NCI-H2107 (cell line): ENCODE data around the gene PCDHGA1.
A peak's percentile ranks its signal among the peaks of the same experiment; 100 is the strongest.

Experiments used
- DNase-seq: peaks from one replicate; lab custom pipeline; 2025; lab: John Stamatoyannopoulos, UW

Gene PCDHGA1

DNA sequence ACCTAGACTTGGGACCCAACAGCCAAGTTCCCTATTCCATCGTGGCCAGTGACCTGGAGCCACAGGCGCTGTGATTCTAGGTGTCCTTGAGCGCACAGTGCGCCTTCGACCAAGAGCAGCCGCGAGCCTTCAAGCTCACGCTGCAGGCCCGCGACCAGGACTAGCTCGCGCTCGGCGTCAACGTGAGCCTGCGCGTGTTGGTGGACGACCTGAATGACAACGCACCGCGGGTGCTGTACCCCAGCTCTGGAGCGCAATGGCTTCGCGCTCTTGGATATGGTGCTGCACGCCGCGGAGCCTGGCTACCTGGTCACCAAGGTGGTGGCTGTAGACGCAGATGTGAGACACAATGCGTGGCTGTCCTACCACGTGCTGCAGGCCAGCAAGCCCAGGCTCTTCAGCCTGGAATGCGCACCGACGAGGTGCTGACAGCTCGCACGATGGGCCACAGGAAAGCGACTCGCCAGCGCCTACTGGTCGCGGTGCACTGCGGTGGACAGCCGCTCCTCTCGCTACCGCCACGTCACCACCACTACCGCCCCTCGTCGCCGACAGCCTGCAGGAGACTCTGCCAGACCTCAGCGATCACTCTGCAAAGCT is 111.4 kb downstream of the PCDHGA1 start:
- no peak for DNase-seq

DNA sequence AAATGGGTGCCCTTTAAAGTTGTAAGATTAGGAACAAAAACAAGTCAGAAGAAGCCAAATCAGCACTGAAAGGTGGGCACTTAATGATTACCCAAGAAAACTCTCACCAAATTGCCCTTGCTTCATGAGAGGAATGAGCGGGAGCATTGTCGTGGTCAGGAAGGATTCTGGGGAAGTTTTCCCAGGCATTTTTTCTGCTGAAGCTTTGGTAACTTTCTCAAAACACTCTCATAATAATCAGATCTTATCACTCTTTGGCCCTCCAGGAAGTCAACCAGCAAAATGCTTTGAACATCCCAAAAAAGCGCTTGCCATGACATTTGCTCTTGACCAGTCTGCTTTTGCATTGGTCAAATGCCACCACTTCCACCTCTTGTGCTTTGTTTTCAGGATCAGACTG is 135.0 kb downstream of the PCDHGA1 start:
- DNase-seq, result no peak

DNA sequence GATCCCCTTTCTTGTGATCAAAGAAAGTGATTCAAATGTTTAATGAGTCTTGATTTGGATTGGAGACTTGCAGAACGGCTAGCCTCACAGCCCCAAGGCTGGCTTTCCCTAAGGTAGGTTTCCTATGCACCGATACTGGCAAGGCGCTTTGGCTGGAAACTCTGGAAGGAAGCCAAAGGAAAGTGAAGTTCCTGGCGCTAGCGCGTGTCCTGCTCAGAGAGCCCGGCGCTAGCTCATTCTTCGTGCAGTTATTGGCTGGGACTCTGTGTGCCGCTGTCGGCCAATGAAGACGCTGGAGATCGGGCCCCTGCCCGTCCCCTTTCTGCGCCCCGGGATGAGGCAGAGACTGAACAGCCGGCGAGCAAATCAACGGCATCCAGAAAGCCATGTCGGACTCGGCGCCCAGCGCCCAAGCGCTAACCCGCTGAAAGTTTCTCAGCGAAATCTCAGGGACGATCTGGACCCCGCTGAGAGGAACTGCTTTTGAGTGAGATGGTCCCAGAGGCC is 145.4 kb downstream of the PCDHGA1 start, which contains the start of gene PCDHGC3:
Gene PCDHGC3 (plus strand): TSS at position 342 of the 507 bp plus-strand sequence. CDS start 151 bp downstream, at position 493.
- DNase-seq, result peak; percentile 63

DNA sequence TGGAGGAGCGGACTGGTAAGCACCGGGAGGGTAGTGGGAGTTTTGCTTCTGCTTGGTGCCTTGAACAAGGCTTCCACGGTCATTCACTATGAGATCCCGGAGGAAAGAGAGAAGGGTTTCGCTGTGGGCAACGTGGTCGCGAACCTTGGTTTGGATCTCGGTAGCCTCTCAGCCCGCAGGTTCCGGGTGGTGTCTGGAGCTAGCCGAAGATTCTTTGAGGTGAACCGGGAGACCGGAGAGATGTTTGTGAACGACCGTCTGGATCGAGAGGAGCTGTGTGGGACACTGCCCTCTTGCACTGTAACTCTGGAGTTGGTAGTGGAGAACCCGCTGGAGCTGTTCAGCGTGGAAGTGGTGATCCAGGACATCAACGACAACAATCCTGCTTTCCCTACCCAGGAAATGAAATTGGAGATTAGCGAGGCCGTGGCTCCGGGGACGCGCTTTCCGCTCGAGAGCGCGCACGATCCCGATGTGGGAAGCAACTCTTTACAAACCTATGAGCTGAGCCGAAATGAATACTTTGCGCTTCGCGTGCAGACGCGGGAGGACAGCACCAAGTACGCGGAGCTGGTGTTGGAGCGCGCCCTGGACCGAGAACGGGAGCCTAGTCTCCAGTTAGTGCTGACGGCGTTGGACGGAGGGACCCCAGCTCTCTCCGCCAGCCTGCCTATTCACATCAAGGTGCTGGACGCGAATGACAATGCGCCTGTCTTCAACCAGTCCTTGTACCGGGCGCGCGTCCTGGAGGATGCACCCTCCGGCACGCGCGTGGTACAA is 146.0 kb downstream of the PCDHGA1 start:
- peak; percentile 4 for DNase-seq

DNA sequence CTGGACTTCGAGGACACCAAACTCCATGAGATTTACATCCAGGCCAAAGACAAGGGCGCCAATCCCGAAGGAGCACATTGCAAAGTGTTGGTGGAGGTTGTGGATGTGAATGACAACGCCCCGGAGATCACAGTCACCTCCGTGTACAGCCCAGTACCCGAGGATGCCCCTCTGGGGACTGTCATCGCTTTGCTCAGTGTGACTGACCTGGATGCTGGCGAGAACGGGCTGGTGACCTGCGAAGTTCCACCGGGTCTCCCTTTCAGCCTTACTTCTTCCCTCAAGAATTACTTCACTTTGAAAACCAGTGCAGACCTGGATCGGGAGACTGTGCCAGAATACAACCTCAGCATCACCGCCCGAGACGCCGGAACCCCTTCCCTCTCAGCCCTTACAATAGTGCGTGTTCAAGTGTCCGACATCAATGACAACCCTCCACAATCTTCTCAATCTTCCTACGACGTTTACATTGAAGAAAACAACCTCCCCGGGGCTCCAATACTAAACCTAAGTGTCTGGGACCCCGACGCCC is 146.8 kb downstream of the PCDHGA1 start:
- DNase-seq, result no peak

DNA sequence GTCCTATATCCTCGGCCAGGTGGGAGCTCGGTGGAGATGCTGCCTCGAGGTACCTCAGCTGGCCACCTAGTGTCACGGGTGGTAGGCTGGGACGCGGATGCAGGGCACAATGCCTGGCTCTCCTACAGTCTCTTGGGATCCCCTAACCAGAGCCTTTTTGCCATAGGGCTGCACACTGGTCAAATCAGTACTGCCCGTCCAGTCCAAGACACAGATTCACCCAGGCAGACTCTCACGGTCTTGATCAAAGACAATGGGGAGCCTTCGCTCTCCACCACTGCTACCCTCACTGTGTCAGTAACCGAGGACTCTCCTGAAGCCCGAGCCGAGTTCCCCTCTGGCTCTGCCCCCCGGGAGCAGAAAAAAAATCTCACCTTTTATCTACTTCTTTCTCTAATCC is 147.5 kb downstream of the PCDHGA1 start:
- DNase-seq, result no peak

DNA sequence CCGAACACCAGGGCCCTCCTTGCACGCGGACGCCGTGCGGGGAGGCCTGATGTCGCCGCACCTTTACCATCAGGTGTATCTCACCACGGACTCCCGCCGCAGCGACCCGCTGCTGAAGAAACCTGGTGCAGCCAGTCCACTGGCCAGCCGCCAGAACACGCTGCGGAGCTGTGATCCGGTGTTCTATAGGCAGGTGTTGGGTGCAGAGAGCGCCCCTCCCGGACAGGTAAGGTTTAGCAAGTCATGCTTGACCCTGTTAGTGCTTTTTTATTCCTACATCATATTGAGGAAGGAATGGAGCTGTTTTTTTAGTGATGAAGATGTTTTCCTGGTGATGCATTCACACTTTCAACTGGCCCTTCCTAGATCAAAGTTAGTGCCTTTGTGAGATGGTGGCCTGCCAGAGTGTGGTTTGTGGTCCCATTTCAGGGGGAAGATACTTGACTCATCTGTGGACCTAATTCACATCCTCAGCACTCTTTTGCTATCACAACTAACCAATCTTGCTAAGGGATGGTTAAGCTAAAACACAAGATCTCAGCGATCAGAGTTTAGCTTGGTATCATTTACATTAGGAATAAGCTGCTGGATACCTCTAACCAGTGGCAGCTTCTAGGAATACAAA is 148.1 kb downstream of the PCDHGA1 start:
- DNase-seq, result no peak

DNA sequence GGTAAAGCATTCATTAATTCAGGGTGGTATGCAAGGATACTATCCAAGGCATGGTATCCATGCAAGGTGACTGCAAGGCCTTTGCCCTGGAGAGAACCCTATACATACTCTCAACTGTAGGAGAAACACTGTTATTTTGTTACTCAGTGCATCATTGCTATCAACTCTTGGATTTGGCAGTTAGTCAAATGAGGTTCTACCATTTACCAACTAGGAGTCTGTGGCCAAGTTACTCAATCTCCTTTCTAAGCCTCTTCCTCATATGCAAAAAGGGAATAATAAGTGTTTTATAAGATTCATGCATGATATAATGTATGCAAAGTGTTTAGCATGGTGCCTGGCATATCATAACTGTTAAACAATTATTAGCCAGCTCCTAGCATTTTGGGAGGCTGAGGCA is 149.5 kb downstream of the PCDHGA1 start:
- no peak for DNase-seq

DNA sequence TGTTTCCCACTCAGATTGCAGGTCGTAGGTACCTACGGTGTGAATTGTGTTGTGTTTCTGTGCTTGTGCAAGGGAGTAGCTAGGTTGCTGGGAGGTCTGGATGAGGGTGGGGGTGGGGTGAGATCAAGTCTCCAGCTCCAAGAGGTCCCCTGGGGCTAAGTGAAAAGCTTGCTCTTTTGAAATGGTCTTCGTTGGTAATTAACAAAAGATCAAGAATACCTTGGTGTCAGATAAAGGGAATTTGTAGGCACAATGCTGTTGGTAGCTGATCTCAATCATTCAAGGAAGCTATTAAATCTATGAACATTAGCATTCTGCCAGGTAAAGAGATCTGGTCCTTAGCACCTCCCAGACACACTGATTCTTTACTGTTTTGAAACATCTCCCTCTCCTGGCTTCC is 153.6 kb downstream of the PCDHGA1 start:
- DNase-seq, result no peak

DNA sequence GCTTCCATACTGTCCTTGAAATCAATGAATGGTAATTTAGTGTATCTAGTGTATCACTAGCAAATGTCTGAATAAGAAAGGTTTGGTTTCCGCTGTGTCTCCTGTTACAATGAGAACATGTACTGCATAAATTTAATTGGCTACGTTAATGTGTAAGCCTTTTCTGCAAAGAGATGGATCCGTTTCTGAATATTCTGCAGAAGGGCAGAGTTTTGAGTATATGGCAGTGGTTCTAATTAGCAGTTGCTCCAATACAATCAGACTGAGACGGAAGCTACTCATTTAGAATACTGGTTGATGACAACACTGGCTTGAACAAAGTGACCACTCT is 154.0 kb downstream of the PCDHGA1 start:
- no peak for DNase-seq

DNA sequence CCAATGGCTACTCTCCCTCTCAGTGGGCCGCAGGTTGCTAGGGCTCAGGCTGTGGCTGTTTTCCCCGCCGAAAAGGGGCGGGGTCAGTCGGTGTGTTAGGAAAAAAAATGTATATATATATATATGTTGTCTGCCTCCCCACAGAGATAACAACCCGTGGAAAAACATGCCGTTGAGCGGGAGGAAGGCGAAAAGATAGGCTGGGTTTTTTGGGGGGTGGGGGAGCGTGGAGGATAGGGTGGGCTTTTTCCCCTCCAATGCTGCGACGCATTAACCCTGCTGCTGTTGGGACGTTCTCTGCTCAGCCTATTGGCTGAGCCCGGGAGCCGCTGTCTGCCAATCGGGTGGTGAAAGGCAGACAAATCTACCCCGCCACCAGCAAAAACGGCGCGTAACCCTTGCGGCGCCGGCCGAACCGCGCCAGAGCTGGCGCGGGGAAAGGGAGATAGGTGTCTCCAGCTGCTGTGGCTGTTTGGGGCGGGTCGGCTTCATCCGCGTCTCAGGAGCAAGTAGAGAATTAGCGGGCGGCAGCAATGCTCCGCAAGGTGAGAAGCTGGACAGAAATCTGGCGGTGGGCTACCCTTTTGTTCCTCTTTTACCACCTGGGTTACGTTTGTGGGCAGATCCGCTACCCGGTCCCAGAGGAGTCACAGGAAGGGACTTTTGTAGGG is 154.5 kb downstream of the PCDHGA1 start, which contains the start of gene PCDHGC4:
Gene PCDHGC4 (plus strand): TSS at position 390 of the 671 bp plus-strand sequence. CDS start 144 bp downstream, at position 534.
- no peak for DNase-seq

DNA sequence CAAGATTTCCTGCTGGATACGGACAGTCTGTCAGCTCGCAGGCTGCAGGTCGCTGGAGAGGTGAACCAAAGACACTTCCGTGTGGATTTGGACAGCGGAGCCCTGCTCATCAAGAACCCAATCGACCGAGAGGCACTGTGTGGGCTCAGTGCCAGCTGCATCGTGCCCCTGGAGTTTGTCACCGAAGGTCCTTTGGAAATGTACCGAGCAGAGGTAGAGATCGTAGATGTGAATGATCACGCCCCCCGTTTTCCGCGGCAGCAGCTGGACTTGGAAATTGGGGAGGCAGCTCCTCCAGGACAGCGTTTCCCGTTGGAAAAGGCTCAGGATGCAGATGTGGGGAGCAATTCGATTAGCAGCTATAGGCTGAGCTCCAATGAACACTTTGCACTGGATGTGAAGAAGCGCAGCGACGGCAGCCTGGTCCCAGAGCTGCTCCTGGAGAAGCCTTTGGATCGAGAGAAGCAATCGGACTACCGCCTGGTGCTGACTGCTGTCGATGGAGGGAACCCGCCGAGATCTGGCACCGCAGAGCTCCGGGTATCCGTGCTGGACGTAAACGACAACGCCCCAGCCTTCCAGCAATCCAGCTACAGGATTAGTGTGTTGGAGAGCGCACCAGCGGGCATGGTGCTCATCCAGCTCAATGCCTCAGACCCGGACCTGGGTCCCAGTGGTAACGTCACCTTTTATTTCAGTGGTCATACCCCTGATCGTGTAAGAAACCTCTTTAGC is 155.2 kb downstream of the PCDHGA1 start:
- no peak for DNase-seq

DNA sequence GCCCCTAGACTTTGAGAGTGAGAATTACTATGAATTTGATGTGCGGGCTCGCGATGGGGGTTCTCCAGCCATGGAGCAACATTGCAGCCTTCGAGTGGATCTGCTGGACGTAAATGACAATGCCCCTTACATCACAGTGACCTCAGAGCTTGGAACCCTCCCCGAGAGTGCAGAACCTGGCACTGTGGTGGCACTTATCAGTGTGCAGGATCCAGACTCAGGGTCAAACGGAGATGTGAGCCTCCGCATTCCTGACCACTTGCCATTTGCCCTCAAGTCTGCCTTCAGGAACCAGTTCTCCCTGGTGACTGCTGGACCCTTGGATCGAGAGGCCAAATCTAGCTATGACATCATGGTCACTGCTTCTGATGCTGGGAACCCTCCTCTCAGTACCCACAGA is 155.8 kb downstream of the PCDHGA1 start:
- DNase-seq, result no peak

DNA sequence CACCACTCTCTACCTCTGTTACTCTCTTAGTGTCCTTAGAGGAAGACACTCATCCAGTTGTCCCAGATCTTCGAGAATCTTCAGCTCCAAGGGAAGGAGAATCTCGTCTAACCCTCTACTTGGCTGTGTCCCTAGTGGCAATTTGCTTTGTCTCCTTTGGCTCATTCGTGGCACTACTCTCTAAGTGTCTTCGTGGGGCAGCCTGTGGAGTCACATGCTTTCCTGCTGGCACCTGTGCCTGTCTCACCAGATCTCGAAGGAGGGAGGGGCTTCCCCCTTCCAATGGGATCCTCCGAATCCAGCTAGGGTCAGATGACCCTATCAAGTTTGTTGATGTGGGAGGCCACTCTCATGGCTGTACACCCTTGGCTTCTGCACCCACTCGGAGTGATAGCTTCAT is 156.8 kb downstream of the PCDHGA1 start:
- DNase-seq, result no peak

DNA sequence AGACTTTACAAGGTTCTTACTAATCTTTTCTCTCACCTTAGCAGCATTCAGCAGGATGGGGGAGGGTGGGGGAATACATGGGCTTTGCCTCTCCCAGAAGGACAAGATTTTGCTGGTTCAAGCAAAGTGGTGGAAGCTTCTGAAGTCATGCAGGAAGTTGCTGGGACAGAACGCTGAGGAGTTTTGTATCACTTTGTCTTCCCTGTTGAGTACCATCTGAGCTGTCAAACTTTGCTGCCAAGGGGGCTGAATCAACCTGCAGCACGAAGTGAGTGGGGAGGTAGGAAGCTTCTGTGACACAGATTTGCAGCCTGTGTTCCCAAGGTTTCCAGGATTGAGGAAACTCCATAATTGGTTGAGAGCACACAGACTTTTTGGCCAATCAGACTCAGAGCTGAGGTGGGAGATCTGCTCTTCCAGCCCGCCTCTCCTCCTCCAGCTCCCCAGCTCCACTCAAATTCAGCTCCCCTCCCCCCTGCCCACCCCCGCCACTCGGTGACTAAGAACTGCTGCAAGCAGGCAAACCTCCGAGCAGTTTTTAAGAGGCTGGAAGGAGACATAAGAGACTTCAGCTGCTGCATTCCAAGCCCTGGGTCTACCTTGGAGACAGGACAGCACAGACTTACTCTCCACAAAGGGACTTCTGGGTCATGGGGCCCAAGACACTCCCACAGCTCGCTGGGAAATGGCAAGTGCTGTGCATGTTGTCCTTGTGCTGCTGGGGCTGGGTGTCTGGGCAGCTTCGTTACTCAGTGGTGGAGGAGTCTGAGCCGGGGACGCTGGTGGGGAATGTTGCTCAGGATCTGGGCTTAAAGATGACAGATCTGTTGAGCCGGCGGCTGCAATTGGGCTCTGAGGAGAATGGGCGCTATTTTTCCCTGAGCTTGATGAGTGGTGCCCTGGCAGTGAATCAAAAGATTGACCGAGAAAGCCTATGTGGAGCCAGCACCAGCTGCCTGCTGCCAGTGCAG is 158.6 kb downstream of the PCDHGA1 start, which contains the start of gene PCDHGC5:
Gene PCDHGC5 (plus strand): TSS at position 491 of the 971 bp plus-strand sequence. CDS start 160 bp downstream, at position 651.
- DNase-seq, result peak; percentile 7

DNA sequence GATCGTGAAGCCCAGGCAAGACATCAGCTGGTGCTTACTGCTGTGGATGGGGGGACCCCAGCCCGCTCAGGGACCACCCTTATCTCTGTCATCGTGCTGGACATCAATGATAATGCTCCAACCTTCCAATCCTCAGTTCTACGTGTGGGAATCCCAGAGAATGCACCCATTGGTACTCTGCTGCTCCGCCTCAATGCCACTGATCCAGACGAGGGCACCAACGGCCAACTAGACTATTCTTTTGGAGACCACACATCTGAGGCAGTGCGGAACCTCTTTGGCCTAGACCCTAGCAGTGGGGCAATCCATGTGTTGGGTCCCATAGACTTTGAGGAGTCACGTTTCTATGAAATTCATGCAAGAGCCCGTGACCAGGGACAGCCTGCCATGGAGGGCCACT is 159.5 kb downstream of the PCDHGA1 start:
- no peak for DNase-seq

DNA sequence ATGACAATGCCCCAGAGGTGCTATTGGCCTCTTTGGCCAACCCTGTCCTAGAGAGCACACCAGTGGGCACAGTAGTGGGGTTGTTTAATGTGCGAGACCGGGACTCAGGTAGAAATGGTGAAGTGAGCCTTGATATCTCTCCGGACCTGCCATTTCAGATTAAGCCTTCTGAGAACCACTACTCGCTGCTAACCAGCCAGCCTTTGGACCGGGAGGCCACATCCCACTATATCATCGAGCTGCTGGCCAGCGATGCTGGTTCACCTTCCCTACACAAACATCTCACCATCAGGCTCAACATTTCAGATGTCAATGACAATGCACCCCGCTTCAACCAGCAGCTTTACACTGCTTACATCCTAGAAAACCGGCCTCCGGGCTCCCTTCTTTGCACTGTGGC is 160.0 kb downstream of the PCDHGA1 start:
- DNase-seq, result no peak

DNA sequence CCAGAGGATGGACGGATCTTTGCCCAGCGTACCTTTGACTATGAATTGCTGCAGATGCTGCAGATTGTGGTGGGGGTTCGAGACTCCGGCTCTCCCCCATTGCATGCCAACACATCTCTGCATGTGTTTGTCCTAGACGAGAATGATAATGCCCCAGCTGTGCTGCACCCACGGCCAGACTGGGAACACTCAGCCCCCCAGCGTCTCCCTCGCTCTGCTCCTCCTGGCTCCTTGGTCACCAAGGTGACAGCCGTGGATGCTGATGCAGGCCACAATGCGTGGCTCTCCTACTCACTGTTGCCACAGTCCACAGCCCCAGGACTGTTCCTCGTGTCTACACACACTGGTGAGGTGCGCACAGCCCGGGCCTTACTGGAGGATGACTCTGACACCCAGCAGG is 160.5 kb downstream of the PCDHGA1 start:
- no peak for DNase-seq

DNA sequence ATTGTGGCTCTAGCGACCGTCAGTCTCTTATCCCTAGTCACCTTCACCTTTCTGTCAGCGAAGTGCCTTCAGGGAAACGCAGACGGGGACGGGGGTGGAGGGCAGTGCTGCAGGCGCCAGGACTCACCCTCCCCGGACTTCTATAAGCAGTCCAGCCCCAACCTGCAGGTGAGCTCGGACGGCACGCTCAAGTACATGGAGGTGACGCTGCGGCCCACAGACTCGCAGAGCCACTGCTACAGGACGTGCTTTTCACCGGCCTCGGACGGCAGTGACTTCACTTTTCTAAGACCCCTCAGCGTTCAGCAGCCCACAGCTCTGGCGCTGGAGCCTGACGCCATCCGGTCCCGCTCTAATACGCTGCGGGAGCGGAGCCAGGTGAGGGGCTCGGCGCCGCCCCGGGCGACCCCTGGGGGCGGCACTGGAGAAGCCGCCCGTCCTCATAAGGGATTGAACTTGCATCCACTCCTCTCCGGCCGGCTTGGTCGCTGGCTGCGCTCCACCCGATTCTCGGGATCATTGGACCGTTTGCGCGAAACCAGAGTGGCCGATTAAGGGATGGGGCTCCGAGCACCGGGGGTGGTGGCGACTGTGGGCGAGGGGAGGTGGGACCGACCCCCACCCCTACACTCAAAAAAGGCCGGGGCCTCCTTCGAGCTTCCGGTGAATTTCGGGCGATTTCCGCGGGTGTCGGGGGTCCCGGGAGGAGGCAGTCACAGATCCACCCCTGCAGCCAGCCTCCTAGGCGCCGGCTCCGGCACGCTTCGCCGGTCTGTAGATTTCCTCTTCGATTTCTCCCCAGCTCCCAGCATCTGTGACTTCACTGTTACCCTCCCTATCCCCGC is 161.2 kb downstream of the PCDHGA1 start:
- no peak for DNase-seq
